Activated T-helper 2 cell treated with anti-CD3 and anti-CD28 coated beads, Interferon-gamma antibody, Interleukin-2, Interleukin-4, amounts not matched to agents 10 μg/mL and 5 μg/mL and 100 μg/mL, durations not matched to agents 14 hours and 24 hours and 36 hours (primary cell): ENCODE measurements around the gene ESAM. TPM values are rescaled to one million over a fixed set of nuclear protein-coding genes. Genes with fewer than 3 reads are reported as not detected.

Experiments
- DNase-seq: peaks from one replicate; pipeline ENCODE4 v3.0.0; 2021; ENCODE audit warnings: low spot score
- H3K27ac Mint-ChIP-seq: one replicate; pipeline ENCODE4 v1.8.0; 2021; ENCODE audit warnings: mixed read lengths
- H3K27me3 Mint-ChIP-seq: one replicate; pipeline ENCODE4 v1.8.0; 2021; ENCODE audit warnings: low read depth, mixed read lengths
- H3K36me3 Mint-ChIP-seq: one replicate; pipeline ENCODE4 v1.8.0; 2021; ENCODE audit warnings: low read depth, mixed read lengths
- H3K4me1 Mint-ChIP-seq: one replicate; pipeline ENCODE4 v1.8.0; 2021; ENCODE audit warnings: low read depth, mixed read lengths
- H3K4me3 Mint-ChIP-seq: one replicate; pipeline ENCODE4 v1.8.0; 2021; ENCODE audit warnings: low read depth, mild to moderate bottlenecking, moderate library complexity, mixed read lengths
- H3K9me3 Mint-ChIP-seq: one replicate; pipeline ENCODE4 v1.8.0; 2021; ENCODE audit warnings: mixed read lengths
- intact Hi-C: fragments of 100-400 bp; cut with micrococcal nuclease; formaldehyde crosslinking; loops from one replicate; pipeline ENCODE4 v1.15.1; 2023
- total RNA-seq: library from RNA; stranded (reverse); gene quantifications from 2 replicates; pipeline ENCODE4 v1.2.3, GENCODE V29; 2022

Gene ESAM
- total RNA-seq, 1 donor from 2014 or later, result 0.23 TPM

- H3K4me1 Mint-ChIP-seq, result no peaks in the 10 kb centered on the region
- H3K9me3 Mint-ChIP-seq, result no peaks in the 10 kb centered on the region
- DNase-seq, result no peak
- intact Hi-C loops, result no loop called here
- no peaks in the 10 kb centered on the region for H3K36me3 Mint-ChIP-seq
- no peak overlapping the region for H3K4me3 Mint-ChIP-seq
- peaks cover 22% of the 10 kb centered on the region for H3K27me3 Mint-ChIP-seq
- no peak overlapping the region for H3K27ac Mint-ChIP-seq
Measured at GRCh38 chr11:124729571-124729970, 32.5 kb downstream of the ESAM start.

GRCh38 chr11:124728134-124728533 lies 34.0 kb downstream of the ESAM start:
- Mint-ChIP-seq H3K4me1 (no peaks in the 10 kb centered on the region), H3K9me3 (no peaks in the 10 kb centered on the region), H3K4me3 (no peak overlapping the region), H3K36me3 (no peaks in the 10 kb centered on the region), H3K27me3 (peaks cover 28% of the 10 kb centered on the region), H3K27ac (no peak overlapping the region)
- intact Hi-C loops, result no loop called here
- DNase-seq, result no peak

- Mint-ChIP-seq H3K36me3 (no peaks in the 10 kb centered on the region), H3K27me3 (peaks cover 31% of the 10 kb centered on the region), H3K9me3 (no peaks in the 10 kb centered on the region), H3K4me1 (no peaks in the 10 kb centered on the region), H3K27ac (no peak overlapping the region), H3K4me3 (no peak overlapping the region)
- DNase-seq, result no peak
- intact Hi-C loops, result no loop called here
Measured at GRCh38 chr11:124727474-124727873, 34.6 kb downstream of the ESAM start.

GRCh38 chr11:124725719-124726105 lies 36.4 kb downstream of the ESAM start:
- peaks cover 43% of the 10 kb centered on the region for H3K27me3 Mint-ChIP-seq
- no peaks in the 10 kb centered on the region for H3K9me3 Mint-ChIP-seq
- H3K4me3 Mint-ChIP-seq, result no peak overlapping the region
- H3K4me1 Mint-ChIP-seq, result no peaks in the 10 kb centered on the region
- intact Hi-C loops, result no loop called here
- no peaks in the 10 kb centered on the region for H3K36me3 Mint-ChIP-seq
- DNase-seq, result no peak
- H3K27ac Mint-ChIP-seq, result no peak overlapping the region

GRCh38 chr11:124724979-124725718 lies 36.9 kb downstream of the ESAM start:
- no peaks in the 10 kb centered on the region for H3K4me1 Mint-ChIP-seq
- H3K27ac Mint-ChIP-seq, result no peak overlapping the region
- peaks cover 47% of the 10 kb centered on the region for H3K27me3 Mint-ChIP-seq
- H3K4me3 Mint-ChIP-seq, result no peak overlapping the region
- no peak for DNase-seq
- H3K36me3 Mint-ChIP-seq, result no peaks in the 10 kb centered on the region
- no peaks in the 10 kb centered on the region for H3K9me3 Mint-ChIP-seq
- intact Hi-C loops, result no loop called here

GRCh38 chr11:124722176-124722575 lies 39.9 kb downstream of the ESAM start:
- Mint-ChIP-seq H3K27ac (no peak overlapping the region), H3K4me3 (no peak overlapping the region), H3K4me1 (peaks cover 8% of the 10 kb centered on the region), H3K9me3 (no peaks in the 10 kb centered on the region), H3K27me3 (peaks cover 70% of the 10 kb centered on the region), H3K36me3 (no peaks in the 10 kb centered on the region)
- DNase-seq, result no peak
- intact Hi-C loops, result no loop called here

- H3K36me3 Mint-ChIP-seq, result no peaks in the 10 kb centered on the region
- H3K4me3 Mint-ChIP-seq, result no peak overlapping the region
- no peak overlapping the region for H3K27ac Mint-ChIP-seq
- intact Hi-C loops, result no loop called here
- DNase-seq, result no peak
- H3K9me3 Mint-ChIP-seq, result no peaks in the 10 kb centered on the region
- peaks cover 74% of the 10 kb centered on the region for H3K27me3 Mint-ChIP-seq
- H3K4me1 Mint-ChIP-seq, result peaks cover 8% of the 10 kb centered on the region
Measured at GRCh38 chr11:124719534-124719933, 42.6 kb downstream of the ESAM start.

- Mint-ChIP-seq H3K4me3 (no peak overlapping the region), H3K36me3 (no peaks in the 10 kb centered on the region), H3K4me1 (peaks cover 8% of the 10 kb centered on the region), H3K27ac (no peak overlapping the region), H3K9me3 (no peaks in the 10 kb centered on the region), H3K27me3 (peaks cover 72% of the 10 kb centered on the region)
- intact Hi-C loops, result no loop called here
- no peak for DNase-seq
Measured at GRCh38 chr11:124718801-124719200, 43.3 kb downstream of the ESAM start.

GRCh38 chr11:124717786-124718651 lies 44.1 kb downstream of the ESAM start:
- no peak for DNase-seq
- Mint-ChIP-seq H3K4me3 (peak overlapping the region; percentile 48), H3K27ac (no peak overlapping the region), H3K9me3 (no peaks in the 10 kb centered on the region), H3K36me3 (no peaks in the 10 kb centered on the region), H3K4me1 (peaks cover 8% of the 10 kb centered on the region), H3K27me3 (peaks cover 66% of the 10 kb centered on the region)
- intact Hi-C loops, result no loop called here

- H3K27me3 Mint-ChIP-seq, result peaks cover 60% of the 10 kb centered on the region
Measured at GRCh38 chr11:124717421-124717785, 44.7 kb downstream of the ESAM start.

GRCh38 chr11:124716591-124716990 lies 45.5 kb downstream of the ESAM start:
- peaks cover 53% of the 10 kb centered on the region for H3K27me3 Mint-ChIP-seq

More at GRCh38 chr11:124717421-124717785, 44.7 kb downstream of the ESAM start:
- peaks cover 8% of the 10 kb centered on the region for H3K4me1 Mint-ChIP-seq
- H3K36me3 Mint-ChIP-seq, result no peaks in the 10 kb centered on the region
- H3K4me3 Mint-ChIP-seq, result no peak overlapping the region
- H3K27ac Mint-ChIP-seq, result no peak overlapping the region
- DNase-seq, result no peak
- no peaks in the 10 kb centered on the region for H3K9me3 Mint-ChIP-seq
- intact Hi-C loops, result no loop called here

GRCh38 chr11:124712392-124712791 lies 49.7 kb downstream of the ESAM start:
- Mint-ChIP-seq H3K36me3 (no peaks in the 10 kb centered on the region), H3K27me3 (peaks cover 19% of the 10 kb centered on the region), H3K27ac (no peak overlapping the region), H3K9me3 (no peaks in the 10 kb centered on the region), H3K4me1 (no peaks in the 10 kb centered on the region), H3K4me3 (no peak overlapping the region)
- intact Hi-C loops, result no loop called here
- DNase-seq, result no peak

More at GRCh38 chr11:124716591-124716990, 45.5 kb downstream of the ESAM start:
- Mint-ChIP-seq H3K27ac (no peak overlapping the region), H3K4me1 (peaks cover 8% of the 10 kb centered on the region), H3K9me3 (no peaks in the 10 kb centered on the region), H3K4me3 (no peak overlapping the region), H3K36me3 (no peaks in the 10 kb centered on the region)
- DNase-seq, result no peak
- intact Hi-C loops, result no loop called here

GRCh38 chr11:124707829-124708228 lies 54.3 kb downstream of the ESAM start:
- no peaks in the 10 kb centered on the region for H3K36me3 Mint-ChIP-seq
- intact Hi-C loops, result no loop called here
- H3K4me1 Mint-ChIP-seq, result no peaks in the 10 kb centered on the region
- DNase-seq, result no peak
- no peak overlapping the region for H3K27ac Mint-ChIP-seq
- no peak overlapping the region for H3K4me3 Mint-ChIP-seq
- no peaks in the 10 kb centered on the region for H3K9me3 Mint-ChIP-seq
- peaks cover 4% of the 10 kb centered on the region for H3K27me3 Mint-ChIP-seq
